H1 (cell line): ENCODE results near the gene KLHL14. TPM values are rescaled to one million over a fixed set of nuclear protein-coding genes. Genes with fewer than 3 reads are reported as not detected.

Experiments used
- CTCF ChIA-PET: fragments of 300-600 bp; sonication (Branson Sonifier 250); formaldehyde crosslinking; loops from one replicate; lab custom pipeline; 2021; ENCODE audit not compliant: partially characterized antibody; lab: Charles Lee
- POLR2A ChIA-PET: fragments of 300-600 bp; sonication (Branson Sonifier 250); formaldehyde crosslinking; loops from one replicate; lab custom pipeline; 2021; ENCODE audit warnings: inconsistent platforms; ENCODE audit not compliant: partially characterized antibody; lab: Charles Lee
- DNase-seq, 2 experiments: peaks; one replicate each; pipeline versions ENCODE4 v3.0.0 to v3.0.0-alpha.2; 2010 to 2022; ENCODE audit warnings: low spot score in 2 of 2, low read depth in 1 of 2, mixed read lengths in 1 of 2
- FAIRE-seq: peaks from 2 replicates; lab custom pipeline; 2011; peaks lifted over from hg19 to GRCh38; lab: Jason Lieb, UNC
- H2AFZ ChIP-seq: 2 replicates; pipeline ENCODE4 v1.8.1; 2012; ENCODE audit warnings: low read length, inconsistent platforms
- H2AK5ac ChIP-seq: 2 replicates; pipeline ENCODE4 v1.6.1; 2013; ENCODE audit warnings: low read depth, low read length
- H2BK120ac ChIP-seq: replicated peaks from 2 replicates; pipeline ENCODE3; 2013; ENCODE audit warnings: low read depth, low read length, inconsistent platforms
- H2BK12ac ChIP-seq: 2 replicates; pipeline ENCODE4 v1.6.1; 2013; ENCODE audit warnings: low read depth, low read length
- H2BK15ac ChIP-seq: 2 replicates; pipeline ENCODE4 v1.6.1; 2013; ENCODE audit warnings: low read length
- H2BK20ac ChIP-seq: 2 replicates; pipeline ENCODE4 v1.6.1; 2013; ENCODE audit warnings: low read length
- H2BK5ac ChIP-seq: 2 replicates; pipeline ENCODE4 v1.6.1; 2013; ENCODE audit warnings: low read depth, low read length
- H3K14ac ChIP-seq: 2 replicates; pipeline ENCODE4 v1.6.1; 2013; ENCODE audit warnings: inconsistent platforms; ENCODE audit not compliant: insufficient read length
- H3K18ac ChIP-seq: 2 replicates; pipeline ENCODE4 v1.6.1; 2013; ENCODE audit warnings: low read length; ENCODE audit errors: extremely low read depth
- H3K23ac ChIP-seq: 2 replicates; pipeline ENCODE4 v1.6.1; 2013; ENCODE audit warnings: inconsistent platforms; ENCODE audit not compliant: insufficient read length
- H3K23me2 ChIP-seq: 2 replicates; pipeline ENCODE4 v1.6.1; 2013; ENCODE audit warnings: low read depth, low read length
- H3K27ac ChIP-seq: 2 replicates; pipeline ENCODE4 v1.6.1; 2011; ENCODE audit warnings: low read depth, low read length, inconsistent platforms
- H3K27me3 ChIP-seq, 4 experiments: replicated peaks in 1 of 4; 1 replicate in 1 of 4; 2 replicates in 3 of 4; pipeline versions ENCODE4 v1.6.1 to v1.8.1; 2011 to 2013; ENCODE audit warnings: low read length in 3 of 4, mild to moderate bottlenecking in 3 of 4, inconsistent platforms in 2 of 4, mixed read lengths in 2 of 4, moderate library complexity in 1 of 4; ENCODE audit not compliant: control insufficient read depth in 3 of 4, insufficient read depth in 3 of 4; ENCODE audit errors: extremely low read depth in 1 of 4
- H3K36me3 ChIP-seq, 4 experiments: 2 replicates each; pipeline versions ENCODE4 v1.6.1 to v1.8.1; 2011 to 2013; ENCODE audit warnings: mild to moderate bottlenecking in 4 of 4, low read length in 3 of 4, moderate library complexity in 2 of 4, control low read depth in 1 of 4, inconsistent platforms in 1 of 4; ENCODE audit not compliant: insufficient read depth in 4 of 4, control insufficient read depth in 2 of 4
- H3K4ac ChIP-seq: replicated peaks from 2 replicates; pipeline ENCODE3; 2013; ENCODE audit warnings: low read length, low read depth, mixed read lengths, inconsistent platforms; ENCODE audit not compliant: insufficient read length
- H3K4me1 ChIP-seq, 4 experiments: replicated peaks in 1 of 4; 1 replicate in 1 of 4; 2 replicates in 3 of 4; pipeline versions ENCODE4 v1.6.1 to v1.8.1; 2011 to 2013; ENCODE audit warnings: low read length in 3 of 4, inconsistent platforms in 2 of 4, mixed read lengths in 1 of 4; ENCODE audit not compliant: insufficient read depth in 4 of 4, control insufficient read depth in 3 of 4
- H3K4me2 ChIP-seq, 2 experiments: 2 replicates each; pipeline versions ENCODE4 v1.6.1 to v1.8.1; 2011 to 2013; ENCODE audit warnings: low read depth in 2 of 2, low read length in 2 of 2, control low read depth in 1 of 2, inconsistent platforms in 1 of 2, mild to moderate bottlenecking in 1 of 2; ENCODE audit not compliant: insufficient read depth in 1 of 2
- H3K4me3 ChIP-seq, 4 experiments: fragments of 200-600, 300-600 bp in 1 of 4; sonication (generic), shearing (Covaris generic), sonication (Bioruptor Twin) in 1 of 4; 2 replicates each; pipeline versions ENCODE4 v1.5.1 to v1.8.1; 2011 to 2016; ENCODE audit warnings: low read length in 4 of 4, low read depth in 3 of 4, control low read depth in 2 of 4, inconsistent platforms in 2 of 4, mild to moderate bottlenecking in 2 of 4, mixed read lengths in 1 of 4, moderate library complexity in 1 of 4; ENCODE audit not compliant: insufficient read depth in 2 of 4; ENCODE audit errors: extremely low read depth in 1 of 4
- H3K56ac ChIP-seq: replicated peaks from 2 replicates; pipeline ENCODE3; 2013; ENCODE audit warnings: low read depth, mild to moderate bottlenecking, mixed read lengths, low read length, inconsistent platforms; ENCODE audit not compliant: insufficient read length
- H3K79me1 ChIP-seq: 2 replicates; pipeline ENCODE4 v1.6.1; 2013; ENCODE audit warnings: low read depth, low read length, control low read depth
- H3K79me2 ChIP-seq, 2 experiments: 2 replicates each; pipeline versions ENCODE4 v1.6.1 to v1.8.1; 2012 to 2013; ENCODE audit warnings: low read length in 2 of 2, mild to moderate bottlenecking in 2 of 2, inconsistent platforms in 1 of 2; ENCODE audit not compliant: insufficient read depth in 2 of 2, control insufficient read depth in 1 of 2
- H3K9ac ChIP-seq, 4 experiments: replicated peaks in 1 of 4; 1 replicate in 1 of 4; 2 replicates in 3 of 4; pipeline versions ENCODE4 v1.6.1 to v1.8.1; 2011 to 2013; ENCODE audit warnings: low read depth in 3 of 4, low read length in 3 of 4, control low read depth in 2 of 4, mild to moderate bottlenecking in 2 of 4, moderate library complexity in 2 of 4, inconsistent platforms in 1 of 4; ENCODE audit errors: extremely low read depth in 1 of 4
- H3K9me3 ChIP-seq, 2 experiments: 2 replicates each; pipeline versions ENCODE4 v1.6.1 to v1.8.1; 2012 to 2013; ENCODE audit warnings: mild to moderate bottlenecking in 2 of 2, moderate library complexity in 2 of 2, control low read depth in 1 of 2, inconsistent platforms in 1 of 2, low read depth in 1 of 2, low read length in 1 of 2, mixed read lengths in 1 of 2; ENCODE audit not compliant: insufficient read depth in 2 of 2
- H4K20me1 ChIP-seq, 2 experiments: replicated peaks in 1 of 2; 2 replicates each; pipeline versions ENCODE3 to v1.8.1; 2011 to 2013; ENCODE audit warnings: inconsistent platforms in 2 of 2, low read length in 2 of 2, mild to moderate bottlenecking in 1 of 2; ENCODE audit not compliant: insufficient read depth in 2 of 2, control insufficient read depth in 1 of 2
- H4K5ac ChIP-seq: 2 replicates; pipeline ENCODE4 v1.6.1; 2013; ENCODE audit warnings: low read length, low read depth, mixed read lengths, inconsistent platforms; ENCODE audit not compliant: insufficient read length
- H4K8ac ChIP-seq: 2 replicates; pipeline ENCODE4 v1.8.0; 2013; ENCODE audit warnings: mild to moderate bottlenecking, moderate library complexity, low read length, inconsistent platforms; ENCODE audit not compliant: insufficient read depth; ENCODE audit errors: extremely low read depth
- H4K91ac ChIP-seq: replicated peaks from 2 replicates; pipeline ENCODE3; 2013; ENCODE audit warnings: low read length, mixed read lengths, inconsistent platforms; ENCODE audit not compliant: insufficient read length
- CBX5 ChIP-seq: fragments of 300-800, 300-1000 bp; sonication (generic); IDR thresholded peaks from 2 replicates; pipeline ENCODE4 v1.7.1; 2016; ENCODE audit warnings: antibody characterized with exemption, low read length, low read depth
- RAD21 ChIP-seq, 2 experiments: IDR thresholded peaks in 1 of 2; conservative IDR thresholded peaks in 1 of 2; 2 replicates each; pipeline ENCODE4 v1.6.1; 2011; ENCODE audit warnings: low read depth in 2 of 2, low read length in 2 of 2, improper control_type of control experiment in 1 of 2, inconsistent platforms in 1 of 2, mild to moderate bottlenecking in 1 of 2, moderate library complexity in 1 of 2
- WGBS, 2 experiments: shearing (Covaris generic) in 1 of 2; methylation state at CpG; one replicate each; pipeline versions ENCODE4 v1.1.6 to v1.1.7; 2013 to 2015; ENCODE audit warnings: low lambda C conversion rate in 2 of 2, mixed read lengths in 2 of 2, inconsistent platforms in 1 of 2, low coverage in 1 of 2, missing lambda C conversion rate in 1 of 2; ENCODE audit not compliant: insufficient replicate concordance in 2 of 2, insufficient coverage in 1 of 2, insufficient read length in 1 of 2; ENCODE audit errors: extremely low coverage in 1 of 2, missing lambda C conversion rate in 1 of 2; 5-methylcytosine and 5-hydroxymethylcytosine counted together
- polyA plus RNA-seq, 7 experiments: library from polyadenylated mRNA; depleted of rRNA in 3 of 7; stranded (reverse) in 5 of 7; unstranded in 2 of 7; fragments of >200 nt in 5 of 7; fragments of 200-250 nt in 2 of 7; gene quantifications; 1 replicate in 5 of 7; 2 replicates in 1 of 7; 4 replicates in 1 of 7; pipeline versions ENCODE4 v1.2.1 to v1.2.3, GENCODE V29; 2011 to 2013; ENCODE audit warnings: missing spikeins in 2 of 7, mixed read lengths in 2 of 7
- total RNA-seq: library from RNA; stranded (reverse); fragmentation: NEBNext Ultra II Directional; extraction: Animal tissue kit (Norgen Biotek cat#: 25700); gene quantifications from 2 replicates; pipeline ENCODE4 v1.2.1, GENCODE V29; 2021

Gene KLHL14
- total and polyA plus RNA-seq, 2 of the 8 experiments (the other 6 are each of a cell fraction or from before 2014, with no cell fraction given), result 1.1 to 1.2 TPM

- Histone ChIP-seq H3K9ac (no peak overlapping the region), H4K5ac (no peak overlapping the region), H2BK20ac (no peak overlapping the region), H3K79me1 (no peaks in the 10 kb centered on the region), H2AK5ac (no peak overlapping the region), H3K4me2 (no peak overlapping the region), H4K20me1 (no peaks in the 10 kb centered on the region), H4K8ac (no peak overlapping the region), H3K14ac (no peak overlapping the region), H2BK120ac (no peak overlapping the region), H2BK5ac (no peak overlapping the region), H3K27me3 (peaks cover 0 to 6% (median 3%) of the 10 kb centered on the region in 4 experiments; a peak in 4 of 7 replicates), H3K36me3 (no peaks in the 10 kb centered on the region), H3K4me3 (no peak overlapping the region), H4K91ac (no peak overlapping the region), H3K4ac (no peak overlapping the region), H2BK12ac (no peak overlapping the region), H2BK15ac (no peak overlapping the region), H2AFZ (no peak overlapping the region), H3K79me2 (no peaks in the 10 kb centered on the region), H3K23me2 (no peaks in the 10 kb centered on the region), H3K4me1 (peaks cover 0 to 2% (median 1%) of the 10 kb centered on the region in 4 experiments; a peak in 2 of 7 replicates), H3K23ac (no peak overlapping the region), H3K18ac (no peak overlapping the region), H3K9me3 (no peaks in the 10 kb centered on the region), H3K27ac (no peak overlapping the region), H3K56ac (no peak overlapping the region)
- CTCF ChIA-PET, result interaction anchor here (0.7 kb wide), 1 partner anchor 63 kb away, joined by 3 read pairs; no protein-coding TSS in a partner anchor
- TF ChIP-seq RAD21 (IDR thresholded peaks at IDR 0.05 in 1 of 2, conservative IDR thresholded peaks at IDR 0.05 in 1 of 2; ENCODE audit: low read depth in 2 of 2, low read length in 2 of 2), result peak in 1 of 2 experiments; percentile 18; a peak in 1 of 4 replicates
- no peak for TF ChIP-seq CBX5
- FAIRE-seq (no peak), DNase-seq (no peak)
- POLR2A ChIA-PET, result no interaction called here
- WGBS, 2 experiments, result 90% methylated on average over 1 of the region's 1 CpG; no CpG with 5 or more reads in 1 of the 2 experiments
Observed at GRCh38 chr18:32779010-32779409, 6.2 kb upstream of the KLHL14 start.
